HCT116 (cell line): Measurements from ENCODE around the gene SEC11A. TPM values are rescaled to one million over a fixed set of nuclear protein-coding genes. Genes with fewer than 3 reads are reported as not detected.
"Not testable (repeated sequence)": the region's sequence is repeated elsewhere in the genome, so short reads cannot be mapped to it uniquely, and the experiment has no call there.

Experiments
- ATAC-seq: fragments of 200-7000 bp; cut with Tn5 transposase; 2 replicates; pipeline ENCODE4 v1.9.1; 2020; ENCODE audit warnings: mild to moderate bottlenecking, moderate library complexity
- BruUV-seq: library from RNA; stranded (reverse); fragments of 400-500 nt; replicated peaks from 2 replicates; lab custom pipeline; 2021; lab: Mats Ljungman, UMichigan
- CTCF ChIA-PET: fragments of 300-600 bp; sonication (Branson Sonifier 250); formaldehyde crosslinking; loops from one replicate; lab custom pipeline; 2021; ENCODE audit warnings: antibody characterized with exemption; lab: Charles Lee
- POLR2A ChIA-PET: fragments of 300-600, 350-600 bp; sonication (Branson Sonifier 250); formaldehyde crosslinking; loops from one replicate; lab custom pipeline; 2021; ENCODE audit warnings: antibody characterized with exemption; lab: Charles Lee
- RAD21 ChIA-PET, 2 experiments: fragments of 300-600 bp; sonication (Branson Sonifier 250); formaldehyde crosslinking; loops; one replicate each; lab custom pipeline; 2023; ENCODE audit warnings: low total read pairs in 2 of 2; ENCODE audit not compliant: uncharacterized antibody in 2 of 2, unreplicated experiment in 2 of 2, low non-redundant PET in 1 of 2; lab: Charles Lee
- DNase-seq: peaks from one replicate; pipeline ENCODE4 v3.0.0-alpha.2; 2010; ENCODE audit warnings: low read depth, low spot score
- H2AFZ ChIP-seq: fragments of 200-600 bp; shearing (Covaris generic), sonication (generic); 2 replicates; pipeline ENCODE4 v1.6.1; 2017; ENCODE audit warnings: low read depth, mixed run types, mixed read lengths, antibody characterized with exemption, low read length; ENCODE audit not compliant: poor library complexity, severe bottlenecking
- H3K27ac ChIP-seq: 2 replicates; pipeline ENCODE4 v1.5.1; 2012; ENCODE audit warnings: low read depth, low read length
- H3K27me3 ChIP-seq: fragments of 200-600 bp; sonication (generic); 2 replicates; pipeline ENCODE4 v1.6.1; 2016; ENCODE audit warnings: mixed run types, low read length, mixed read lengths; ENCODE audit not compliant: insufficient read depth
- H3K36me3 ChIP-seq, 2 experiments: fragments of 200-500 bp in 1 of 2; fragments of 200-600 bp in 1 of 2; sonication (Bioruptor generic) in 1 of 2; sonication (generic) in 1 of 2; 2 replicates each; pipeline versions ENCODE4 v1.5.1 to v1.6.1; 2014 to 2016; ENCODE audit warnings: low read length in 2 of 2, inconsistent platforms in 1 of 2, mixed read lengths in 1 of 2, mixed run types in 1 of 2; ENCODE audit not compliant: insufficient read depth in 2 of 2, control insufficient read depth in 1 of 2
- H3K4me1 ChIP-seq, 2 experiments: fragments of 200-600 bp in 1 of 2; sonication (generic) in 1 of 2; 2 replicates each; pipeline versions ENCODE4 v1.5.1 to v1.6.1; 2012 to 2017; ENCODE audit warnings: low read length in 2 of 2, inconsistent platforms in 1 of 2, mild to moderate bottlenecking in 1 of 2, mixed read lengths in 1 of 2, mixed run types in 1 of 2, moderate library complexity in 1 of 2; ENCODE audit not compliant: insufficient read depth in 2 of 2, control insufficient read depth in 1 of 2
- H3K4me2 ChIP-seq: fragments of 200-600 bp; sonication (generic); 2 replicates; pipeline ENCODE4 v1.6.1; 2017; ENCODE audit warnings: mixed run types, low read length, mixed read lengths
- H3K4me3 ChIP-seq, 2 experiments: fragments of 200-600 bp in 1 of 2; sonication (generic) in 1 of 2; replicated peaks in 1 of 2; 2 replicates each; pipeline ENCODE4 v1.5.1; 2011 to 2016; ENCODE audit warnings: low read length in 2 of 2, control low read depth in 1 of 2, low read depth in 1 of 2, mild to moderate bottlenecking in 1 of 2, mixed read lengths in 1 of 2, mixed run types in 1 of 2
- H3K79me2 ChIP-seq: fragments of 200-600 bp; sonication (generic); 2 replicates; pipeline ENCODE4 v1.6.1; 2017; ENCODE audit warnings: mild to moderate bottlenecking, mixed run types, low read length, moderate library complexity, mixed read lengths; ENCODE audit not compliant: insufficient read depth
- H3K9ac ChIP-seq: fragments of 200-600 bp; sonication (generic); 2 replicates; pipeline ENCODE4 v1.6.1; 2016; ENCODE audit warnings: low read length, mixed read lengths
- H3K9me2 ChIP-seq: fragments of 200-600 bp; sonication (generic), shearing (Covaris generic); 2 replicates; pipeline ENCODE4 v1.6.1; 2017; ENCODE audit warnings: mixed run types, mild to moderate bottlenecking, moderate library complexity; ENCODE audit not compliant: insufficient read depth
- H3K9me3 ChIP-seq, 2 experiments: fragments of 200-500 bp in 1 of 2; fragments of 200-600 bp in 1 of 2; sonication (Bioruptor generic) in 1 of 2; sonication (generic) in 1 of 2; 2 replicates each; pipeline ENCODE4 v1.6.1; 2014 to 2017; ENCODE audit warnings: low read length in 2 of 2, mixed read lengths in 2 of 2, inconsistent platforms in 1 of 2, low read depth in 1 of 2, mild to moderate bottlenecking in 1 of 2, mixed run types in 1 of 2, moderate library complexity in 1 of 2; ENCODE audit not compliant: control insufficient read depth in 1 of 2, insufficient read depth in 1 of 2
- H4K20me1 ChIP-seq: fragments of 200-600 bp; sonication (generic), shearing (Covaris generic); 2 replicates; pipeline ENCODE4 v1.6.1; 2017; ENCODE audit warnings: mixed run types, mild to moderate bottlenecking, moderate library complexity; ENCODE audit not compliant: insufficient read depth
- ATF3 ChIP-seq: IDR thresholded peaks from 2 replicates; pipeline ENCODE4 v1.6.1; 2012
- EGR1 ChIP-seq: IDR thresholded peaks from 2 replicates; pipeline ENCODE4 v1.6.1; 2012; ENCODE audit warnings: low read depth
- EZH2 ChIP-seq: fragments of 200-600 bp; sonication (generic); IDR thresholded peaks from 2 replicates; pipeline ENCODE4 v1.6.1; 2017; ENCODE audit warnings: antibody characterized with exemption, mixed run types
- FOSL1 ChIP-seq: IDR thresholded peaks from 2 replicates; pipeline ENCODE4 v1.6.1; 2012; ENCODE audit warnings: low read depth
- JUND ChIP-seq: IDR thresholded peaks from 2 replicates; pipeline ENCODE4 v1.6.1; 2012
- POLR2A ChIP-seq: IDR thresholded peaks from 2 replicates; pipeline ENCODE4 v1.7.0; 2011; ENCODE audit warnings: borderline replicate concordance; ENCODE audit not compliant: insufficient read depth, insufficient read length; ENCODE audit errors: extremely low read depth
- POLR2AphosphoS5 ChIP-seq: IDR thresholded peaks from 2 replicates; pipeline ENCODE4 v1.6.1; 2011; ENCODE audit warnings: mild to moderate bottlenecking, low read depth, low read length, moderate library complexity
- RAD21 ChIP-seq: IDR thresholded peaks from 2 replicates; pipeline ENCODE4 v1.6.1; 2012; ENCODE audit warnings: low read depth, mild to moderate bottlenecking
- SIN3A ChIP-seq: IDR thresholded peaks from 2 replicates; pipeline ENCODE4 v1.6.1; 2012; ENCODE audit warnings: low read depth
- SRF ChIP-seq: IDR thresholded peaks from 2 replicates; pipeline ENCODE4 v1.6.1; 2012; ENCODE audit warnings: low read depth
- YY1 ChIP-seq: IDR thresholded peaks from 2 replicates; pipeline ENCODE4 v1.6.1; 2011; ENCODE audit warnings: low read length, low read depth, moderate library complexity, mild to moderate bottlenecking; ENCODE audit not compliant: insufficient replicate concordance; ENCODE audit errors: extremely low read depth
- intact Hi-C: fragments of 100-400 bp; cut with micrococcal nuclease; formaldehyde crosslinking; loops from 2 replicates; pipeline ENCODE4 v1.10.0; 2022
- total RNA-seq: library from RNA; stranded (reverse); gene quantifications from one replicate; pipeline ENCODE4 v1.2.1, GENCODE V29; 2021; ENCODE audit not compliant: unreplicated experiment
- TF ChIP-seq, protein P1 (sequence below): IDR thresholded peaks from 2 replicates; pipeline ENCODE4 v1.6.1; 2012; ENCODE audit warnings: low read depth
- TF ChIP-seq, protein P2 (sequence below): IDR thresholded peaks from 2 replicates; pipeline ENCODE4 v1.6.1; 2011; ENCODE audit warnings: mild to moderate bottlenecking, low read length, moderate library complexity; ENCODE audit not compliant: insufficient replicate concordance; ENCODE audit errors: extremely low read depth

SEC11A gene
- total RNA-seq, 1 experiment from 2014 or later: 175 TPM

DNA sequence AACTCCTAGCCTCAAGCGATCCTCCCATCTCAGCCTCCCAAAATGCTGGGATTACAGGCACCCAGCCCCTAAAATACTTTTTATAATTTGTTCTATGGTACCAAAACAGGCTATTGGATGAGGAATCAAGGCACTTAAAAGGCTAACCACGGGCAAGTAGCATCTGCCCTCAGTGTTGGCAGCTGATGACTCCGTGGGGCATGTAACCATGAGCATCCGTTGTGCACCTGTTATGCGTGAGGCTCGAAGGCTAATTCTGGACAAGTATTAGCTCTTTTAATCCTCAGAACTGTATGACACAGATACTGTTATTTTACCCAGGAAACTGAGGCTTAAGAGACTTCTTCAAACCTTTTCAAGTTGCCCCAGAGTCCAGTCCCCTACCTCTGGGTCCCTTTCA is 72.1 kb downstream of the SEC11A start:
- DNase-seq: no peak
- ATAC-seq: no peak
- Histone ChIP-seq H3K27ac (no peak overlapping the region), H3K36me3 (peaks cover 45 to 56% of the 10 kb centered on the region in 2 experiments), H3K9ac (no peak overlapping the region), H3K4me2 (no peak overlapping the region), H2AFZ (no peak overlapping the region), H3K4me3 (no peak overlapping the region), H3K79me2 (peaks cover 7% of the 10 kb centered on the region; the same call in 1 of the 2 replicates), H3K9me3 (no peaks in the 10 kb centered on the region), H3K9me2 (no peaks in the 10 kb centered on the region), H3K27me3 (no peaks in the 10 kb centered on the region), H3K4me1 (no peaks in the 10 kb centered on the region), H4K20me1 (no peaks in the 10 kb centered on the region)
- ChIA-PET POLR2A (no interaction called here), CTCF (no interaction called here), RAD21 (interaction anchor here (0.6 to 0.7 kb wide), 2 partner anchors 56 kb away, joined by 3 to 4 read pairs; no protein-coding TSS in a partner anchor)
- no TSS peak for BruUV-seq
- intact Hi-C loops: no loop called here
- no peak; the same call in 1 of the 2 replicates for TF ChIP-seq POLR2AphosphoS5
- TF ChIP-seq YY1: no peak
- TF ChIP-seq, protein P1, sequence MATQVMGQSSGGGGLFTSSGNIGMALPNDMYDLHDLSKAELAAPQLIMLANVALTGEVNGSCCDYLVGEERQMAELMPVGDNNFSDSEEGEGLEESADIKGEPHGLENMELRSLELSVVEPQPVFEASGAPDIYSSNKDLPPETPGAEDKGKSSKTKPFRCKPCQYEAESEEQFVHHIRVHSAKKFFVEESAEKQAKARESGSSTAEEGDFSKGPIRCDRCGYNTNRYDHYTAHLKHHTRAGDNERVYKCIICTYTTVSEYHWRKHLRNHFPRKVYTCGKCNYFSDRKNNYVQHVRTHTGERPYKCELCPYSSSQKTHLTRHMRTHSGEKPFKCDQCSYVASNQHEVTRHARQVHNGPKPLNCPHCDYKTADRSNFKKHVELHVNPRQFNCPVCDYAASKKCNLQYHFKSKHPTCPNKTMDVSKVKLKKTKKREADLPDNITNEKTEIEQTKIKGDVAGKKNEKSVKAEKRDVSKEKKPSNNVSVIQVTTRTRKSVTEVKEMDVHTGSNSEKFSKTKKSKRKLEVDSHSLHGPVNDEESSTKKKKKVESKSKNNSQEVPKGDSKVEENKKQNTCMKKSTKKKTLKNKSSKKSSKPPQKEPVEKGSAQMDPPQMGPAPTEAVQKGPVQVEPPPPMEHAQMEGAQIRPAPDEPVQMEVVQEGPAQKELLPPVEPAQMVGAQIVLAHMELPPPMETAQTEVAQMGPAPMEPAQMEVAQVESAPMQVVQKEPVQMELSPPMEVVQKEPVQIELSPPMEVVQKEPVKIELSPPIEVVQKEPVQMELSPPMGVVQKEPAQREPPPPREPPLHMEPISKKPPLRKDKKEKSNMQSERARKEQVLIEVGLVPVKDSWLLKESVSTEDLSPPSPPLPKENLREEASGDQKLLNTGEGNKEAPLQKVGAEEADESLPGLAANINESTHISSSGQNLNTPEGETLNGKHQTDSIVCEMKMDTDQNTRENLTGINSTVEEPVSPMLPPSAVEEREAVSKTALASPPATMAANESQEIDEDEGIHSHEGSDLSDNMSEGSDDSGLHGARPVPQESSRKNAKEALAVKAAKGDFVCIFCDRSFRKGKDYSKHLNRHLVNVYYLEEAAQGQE: no peak
- no peak for TF ChIP-seq SIN3A
- TF ChIP-seq POLR2A: no peak
- TF ChIP-seq, protein P2, sequence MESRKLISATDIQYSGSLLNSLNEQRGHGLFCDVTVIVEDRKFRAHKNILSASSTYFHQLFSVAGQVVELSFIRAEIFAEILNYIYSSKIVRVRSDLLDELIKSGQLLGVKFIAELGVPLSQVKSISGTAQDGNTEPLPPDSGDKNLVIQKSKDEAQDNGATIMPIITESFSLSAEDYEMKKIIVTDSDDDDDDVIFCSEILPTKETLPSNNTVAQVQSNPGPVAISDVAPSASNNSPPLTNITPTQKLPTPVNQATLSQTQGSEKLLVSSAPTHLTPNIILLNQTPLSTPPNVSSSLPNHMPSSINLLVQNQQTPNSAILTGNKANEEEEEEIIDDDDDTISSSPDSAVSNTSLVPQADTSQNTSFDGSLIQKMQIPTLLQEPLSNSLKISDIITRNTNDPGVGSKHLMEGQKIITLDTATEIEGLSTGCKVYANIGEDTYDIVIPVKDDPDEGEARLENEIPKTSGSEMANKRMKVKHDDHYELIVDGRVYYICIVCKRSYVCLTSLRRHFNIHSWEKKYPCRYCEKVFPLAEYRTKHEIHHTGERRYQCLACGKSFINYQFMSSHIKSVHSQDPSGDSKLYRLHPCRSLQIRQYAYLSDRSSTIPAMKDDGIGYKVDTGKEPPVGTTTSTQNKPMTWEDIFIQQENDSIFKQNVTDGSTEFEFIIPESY: no peak
- no peak for TF ChIP-seq EGR1
- TF ChIP-seq SRF: no peak
- TF ChIP-seq RAD21: no peak
- TF ChIP-seq JUND: no peak
- TF ChIP-seq FOSL1: no peak
- no peak for TF ChIP-seq ATF3
- TF ChIP-seq EZH2: no peak

GRCh38 chr15:84642640-84643039 is 73.3 kb downstream of the SEC11A start:
- CTCF ChIA-PET, H3K9me2 ChIP-seq, intact Hi-C loops, H3K9me3 ChIP-seq, H3K4me3 ChIP-seq, H2AFZ ChIP-seq, H3K9ac ChIP-seq, ATAC-seq, H3K27me3 ChIP-seq, H3K79me2 ChIP-seq, H3K27ac ChIP-seq, RAD21 ChIA-PET, H4K20me1 ChIP-seq, POLR2A ChIA-PET, H3K4me1 ChIP-seq, H3K4me2 ChIP-seq, DNase-seq: not testable (repeated sequence)
- TSS peak; percentile 6 for BruUV-seq
- peaks cover 33 to 44% of the 10 kb centered on the region in 2 experiments; a peak in 3 of 4 replicates for H3K36me3 ChIP-seq
